Measurements from ENCODE around the gene CX3CR1. TPM values are rescaled to one million over a fixed set of nuclear protein-coding genes. Genes with fewer than 3 reads are reported as not detected.

Gene CX3CR1
- total RNA-seq, 1 donor from 2014 or later: not detected

DNA sequence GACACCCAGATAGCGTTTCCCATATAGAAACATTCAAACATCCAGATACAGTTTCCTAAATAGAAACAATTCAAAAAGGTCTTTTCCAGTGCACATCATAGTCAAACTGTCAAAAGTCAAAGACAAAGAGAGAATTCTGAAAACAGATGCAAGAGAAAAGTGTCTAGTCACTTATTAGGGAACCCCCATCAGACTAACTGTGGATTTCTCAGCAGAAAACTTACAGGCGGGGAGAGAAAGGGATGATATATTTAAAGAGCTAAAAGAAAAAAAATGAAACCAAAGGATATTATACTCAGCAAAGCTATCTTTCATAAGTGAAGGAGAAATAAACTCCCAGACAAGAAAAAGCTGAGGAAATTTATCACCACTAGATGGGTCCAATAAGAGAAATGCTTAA is 22.3 kb upstream of the CX3CR1 start:
- H3K4me3 ChIP-seq (ENCODE audit: low read depth, low read length): no peak overlapping the region
- no peak for DNase-seq (ENCODE audit: low read depth)
- TF ChIP-seq, protein P1, sequence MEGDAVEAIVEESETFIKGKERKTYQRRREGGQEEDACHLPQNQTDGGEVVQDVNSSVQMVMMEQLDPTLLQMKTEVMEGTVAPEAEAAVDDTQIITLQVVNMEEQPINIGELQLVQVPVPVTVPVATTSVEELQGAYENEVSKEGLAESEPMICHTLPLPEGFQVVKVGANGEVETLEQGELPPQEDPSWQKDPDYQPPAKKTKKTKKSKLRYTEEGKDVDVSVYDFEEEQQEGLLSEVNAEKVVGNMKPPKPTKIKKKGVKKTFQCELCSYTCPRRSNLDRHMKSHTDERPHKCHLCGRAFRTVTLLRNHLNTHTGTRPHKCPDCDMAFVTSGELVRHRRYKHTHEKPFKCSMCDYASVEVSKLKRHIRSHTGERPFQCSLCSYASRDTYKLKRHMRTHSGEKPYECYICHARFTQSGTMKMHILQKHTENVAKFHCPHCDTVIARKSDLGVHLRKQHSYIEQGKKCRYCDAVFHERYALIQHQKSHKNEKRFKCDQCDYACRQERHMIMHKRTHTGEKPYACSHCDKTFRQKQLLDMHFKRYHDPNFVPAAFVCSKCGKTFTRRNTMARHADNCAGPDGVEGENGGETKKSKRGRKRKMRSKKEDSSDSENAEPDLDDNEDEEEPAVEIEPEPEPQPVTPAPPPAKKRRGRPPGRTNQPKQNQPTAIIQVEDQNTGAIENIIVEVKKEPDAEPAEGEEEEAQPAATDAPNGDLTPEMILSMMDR (conservative IDR thresholded peaks at IDR 0.05; ENCODE audit: low read depth, low read length): no peak

DNA sequence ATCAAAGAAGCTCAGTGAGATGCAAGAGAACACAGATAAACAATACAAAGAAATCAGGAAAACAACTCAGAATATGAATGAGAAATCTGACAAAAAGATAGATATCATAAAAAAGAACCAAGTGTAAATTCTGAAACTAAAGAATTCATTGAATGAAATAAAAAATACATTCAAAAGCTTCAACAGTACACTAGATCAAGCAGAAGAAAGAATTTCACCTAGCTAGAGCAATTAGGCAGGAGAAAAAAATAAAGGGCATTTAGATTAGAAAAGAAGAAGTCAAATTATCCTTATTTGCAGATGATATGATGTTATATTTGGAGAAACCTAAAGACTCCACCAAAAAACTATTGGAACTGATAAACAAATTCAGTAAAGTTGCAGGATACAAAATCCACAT is 19.4 kb upstream of the CX3CR1 start:
- TF ChIP-seq, protein P1 (conservative IDR thresholded peaks at IDR 0.05; ENCODE audit: low read depth, low read length): no peak
- no peak for DNase-seq (ENCODE audit: low read depth)
- H3K4me3 ChIP-seq (ENCODE audit: low read depth, low read length): no peak overlapping the region

DNA sequence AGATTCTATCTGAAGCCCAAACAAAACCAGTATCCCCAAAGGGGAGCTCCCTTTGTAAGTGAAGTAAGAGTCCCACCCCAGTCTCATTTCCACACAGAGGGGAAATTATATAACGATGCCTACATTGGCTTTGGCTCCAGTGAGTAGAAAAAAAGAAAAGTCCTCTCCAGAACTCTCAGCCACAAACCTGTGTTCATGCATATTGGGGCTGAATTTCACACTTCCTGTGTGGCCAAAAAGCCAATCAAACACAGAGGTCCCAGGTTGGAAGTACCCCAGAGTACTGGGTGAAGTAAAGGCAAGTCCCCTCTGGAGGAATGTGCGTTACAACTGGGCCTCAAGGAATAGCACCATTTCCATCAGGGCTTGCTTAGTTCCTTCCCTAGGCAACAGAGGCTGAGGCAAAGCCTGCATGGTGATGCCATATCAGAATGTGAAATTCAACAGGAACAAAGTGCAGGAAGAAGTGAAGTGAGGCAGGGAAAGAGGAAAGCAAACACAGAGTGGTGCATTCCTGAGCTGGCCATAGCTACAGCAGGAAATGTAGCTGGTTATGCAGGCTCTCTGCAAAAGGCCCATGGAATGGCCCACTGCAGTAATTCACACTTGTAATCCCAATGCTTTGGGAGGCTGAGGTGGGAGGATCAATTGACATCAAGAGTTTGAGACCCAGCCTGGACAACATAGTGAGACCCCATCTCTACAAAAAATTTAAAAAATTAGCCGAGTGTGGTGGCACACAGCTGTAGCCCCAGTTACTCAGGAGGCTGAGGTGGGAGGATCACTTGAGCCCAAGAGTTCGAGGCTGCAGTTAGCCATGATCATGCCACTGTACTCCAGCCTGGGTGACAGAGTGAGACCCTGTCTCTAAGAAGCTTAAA is 16.6 kb upstream of the CX3CR1 start:
- TF ChIP-seq, protein P1 (conservative IDR thresholded peaks at IDR 0.05; ENCODE audit: low read depth, low read length): no peak
- H3K4me3 ChIP-seq (ENCODE audit: low read depth, low read length): no peak overlapping the region
- no peak for DNase-seq (ENCODE audit: low read depth)

DNA sequence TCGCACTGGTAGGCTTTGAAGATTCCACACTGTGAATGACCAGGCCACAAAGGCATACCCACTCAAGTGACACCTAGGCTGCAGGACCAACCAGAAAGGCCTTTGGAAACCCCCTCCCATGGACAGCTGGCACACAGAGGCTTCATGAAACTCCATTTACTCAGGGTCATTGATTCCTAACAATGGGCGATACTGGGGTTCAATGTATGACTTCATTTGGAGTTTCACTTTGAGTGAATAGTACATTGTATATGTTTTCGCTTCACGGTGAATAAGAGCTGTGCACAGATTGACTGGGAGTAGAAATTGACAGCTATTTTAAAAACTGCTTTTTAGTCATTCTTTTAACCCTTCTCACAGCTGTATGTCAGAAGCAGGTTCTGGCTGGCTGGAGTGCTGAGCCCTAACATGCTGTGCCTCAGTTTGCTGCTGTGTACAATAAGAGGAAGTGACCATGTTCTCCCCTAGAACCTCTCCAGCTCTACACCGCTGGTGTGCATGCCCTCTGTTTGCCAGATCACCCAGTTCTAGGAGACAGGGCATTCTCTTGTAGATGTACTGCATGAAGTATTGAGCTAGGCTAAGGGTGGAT is 15.4 kb upstream of the CX3CR1 start:
- DNase-seq (ENCODE audit: low read depth): no peak
- H3K4me3 ChIP-seq (ENCODE audit: low read depth, low read length): no peak overlapping the region
- TF ChIP-seq, protein P1 (conservative IDR thresholded peaks at IDR 0.05; ENCODE audit: low read depth, low read length): no peak

DNA sequence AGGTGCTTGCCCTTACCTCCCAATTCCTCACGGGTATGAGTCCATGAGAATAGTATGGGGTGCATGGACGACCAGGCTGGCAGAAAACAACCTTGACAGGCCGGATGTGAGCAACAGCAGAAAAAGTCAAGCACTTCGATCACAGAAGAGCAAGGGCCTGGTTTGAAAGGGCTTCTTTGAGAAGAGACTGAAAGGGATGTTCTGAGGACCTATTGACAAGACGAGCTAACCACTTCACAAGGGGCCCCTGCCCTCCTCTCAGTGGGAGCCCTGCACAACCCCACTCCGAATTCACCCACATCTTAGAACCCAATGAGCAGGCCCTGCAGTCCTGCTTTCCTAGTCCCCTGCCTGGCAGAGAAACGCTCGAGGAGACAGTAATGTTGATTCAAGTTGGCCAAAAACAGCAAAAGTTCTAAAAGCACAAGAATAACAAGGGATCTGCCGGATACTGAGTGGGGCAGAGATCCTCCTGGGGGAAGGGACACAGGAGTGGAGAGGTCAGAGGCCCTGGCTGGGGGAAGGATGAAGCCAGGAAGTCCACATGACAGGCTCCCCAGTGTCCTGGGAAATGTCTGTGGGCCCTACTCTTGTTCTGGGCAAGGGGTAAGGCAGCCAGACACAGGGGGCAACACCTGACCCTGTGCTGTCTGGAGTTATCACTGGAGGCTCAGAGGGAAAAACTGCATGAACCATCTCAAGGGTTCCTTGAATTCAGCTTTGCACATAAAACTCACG is 14.8 kb upstream of the CX3CR1 start:
- H3K4me3 ChIP-seq (ENCODE audit: low read depth, low read length): no peak overlapping the region
- TF ChIP-seq, protein P1 (conservative IDR thresholded peaks at IDR 0.05; ENCODE audit: low read depth, low read length): no peak
- DNase-seq (ENCODE audit: low read depth): no peak

DNA sequence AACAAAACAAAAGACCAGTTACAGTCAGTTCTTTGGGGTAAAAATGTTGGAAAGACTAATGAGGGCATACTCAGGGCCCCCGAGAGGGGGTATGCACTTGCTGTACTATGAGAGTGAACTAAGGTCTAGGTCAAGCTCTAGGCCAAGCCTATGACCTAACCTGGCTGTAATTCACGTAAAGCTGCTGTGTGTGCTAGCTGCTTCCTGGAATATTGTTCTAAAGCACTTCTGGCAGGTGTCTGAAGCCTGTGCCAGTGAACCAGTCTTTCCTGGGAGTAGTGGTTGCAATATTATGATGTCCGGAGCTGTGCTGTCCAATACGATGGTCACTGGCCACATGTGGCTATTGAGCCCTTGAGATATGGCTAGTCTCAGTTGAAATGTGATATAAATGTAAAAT is 13.1 kb upstream of the CX3CR1 start:
- TF ChIP-seq, protein P1 (conservative IDR thresholded peaks at IDR 0.05; ENCODE audit: low read depth, low read length): no peak
- DNase-seq (ENCODE audit: low read depth): no peak
- H3K4me3 ChIP-seq (ENCODE audit: low read depth, low read length): no peak overlapping the region
